Erythroblast (primary cell): Measurements from ENCODE around the gene CACNB4.

Experiments
- GATA1 ChIP-seq: IDR thresholded peaks from 2 replicates; pipeline ENCODE4 v1.6.1; 2011; ENCODE audit warnings: low read depth, mild to moderate bottlenecking, control low read depth, low read length, moderate library complexity
- POLR2A ChIP-seq: IDR thresholded peaks from 2 replicates; pipeline ENCODE4 v1.6.1; 2011; ENCODE audit warnings: mild to moderate bottlenecking, low read length

- TF ChIP-seq POLR2A: no peak
- no peak for TF ChIP-seq GATA1
Observed at GRCh38 chr2:152049541-152049940, 49.3 kb downstream of the CACNB4 start.
